ENCODE results near the gene GAD1.

DNA sequence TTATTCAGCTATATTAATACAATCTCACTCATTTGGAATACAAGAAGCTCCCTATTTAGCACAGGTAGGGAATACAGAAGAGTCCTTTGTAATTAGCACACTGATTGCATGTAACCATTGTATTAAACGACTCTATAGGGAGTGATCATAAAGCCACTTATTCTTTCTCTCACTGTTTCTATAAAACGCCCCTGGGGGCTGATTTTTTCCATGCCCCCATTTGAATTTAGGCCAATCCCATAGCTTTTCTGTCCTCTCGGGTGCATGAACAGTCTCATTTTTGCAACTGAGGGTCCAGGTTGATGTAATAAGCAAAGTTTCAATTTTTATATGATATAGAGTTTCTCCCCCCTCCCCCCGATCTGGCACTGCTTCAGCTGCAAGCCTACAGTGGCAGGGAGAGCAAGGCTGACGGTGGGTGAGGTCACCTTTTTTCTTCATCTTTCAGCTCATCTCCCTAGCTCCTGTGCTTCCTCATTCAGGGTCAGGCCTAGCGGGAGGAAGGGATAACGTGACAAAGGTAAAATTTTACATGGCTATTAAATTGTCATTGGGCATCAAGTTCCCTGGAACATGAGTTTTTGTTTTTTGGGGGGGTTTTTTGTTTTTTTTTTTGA, 45.7 kb downstream of the GAD1 start:
- TF ChIP-seq, protein P1, sequence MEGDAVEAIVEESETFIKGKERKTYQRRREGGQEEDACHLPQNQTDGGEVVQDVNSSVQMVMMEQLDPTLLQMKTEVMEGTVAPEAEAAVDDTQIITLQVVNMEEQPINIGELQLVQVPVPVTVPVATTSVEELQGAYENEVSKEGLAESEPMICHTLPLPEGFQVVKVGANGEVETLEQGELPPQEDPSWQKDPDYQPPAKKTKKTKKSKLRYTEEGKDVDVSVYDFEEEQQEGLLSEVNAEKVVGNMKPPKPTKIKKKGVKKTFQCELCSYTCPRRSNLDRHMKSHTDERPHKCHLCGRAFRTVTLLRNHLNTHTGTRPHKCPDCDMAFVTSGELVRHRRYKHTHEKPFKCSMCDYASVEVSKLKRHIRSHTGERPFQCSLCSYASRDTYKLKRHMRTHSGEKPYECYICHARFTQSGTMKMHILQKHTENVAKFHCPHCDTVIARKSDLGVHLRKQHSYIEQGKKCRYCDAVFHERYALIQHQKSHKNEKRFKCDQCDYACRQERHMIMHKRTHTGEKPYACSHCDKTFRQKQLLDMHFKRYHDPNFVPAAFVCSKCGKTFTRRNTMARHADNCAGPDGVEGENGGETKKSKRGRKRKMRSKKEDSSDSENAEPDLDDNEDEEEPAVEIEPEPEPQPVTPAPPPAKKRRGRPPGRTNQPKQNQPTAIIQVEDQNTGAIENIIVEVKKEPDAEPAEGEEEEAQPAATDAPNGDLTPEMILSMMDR (IDR thresholded peaks at IDR 0.05; ENCODE audit: low read length): no peak
- TF ChIP-seq EZH2 (optimal IDR thresholded peaks at IDR 0.05; ENCODE audit: low read depth, low read length) (no peak), EZH2phosphoT487 (IDR thresholded peaks at IDR 0.05; ENCODE audit: low read length) (no peak)

Measured in MM.1S (cell line).